H9 (cell line): Measurements from ENCODE around the gene ABHD14A. TPM values are rescaled to one million over a fixed set of nuclear protein-coding genes. Genes with fewer than 3 reads are reported as not detected.

Source experiments
- DNase-seq: peaks from one replicate; pipeline ENCODE4 v3.0.0-alpha.2; 2017
- H2AFZ ChIP-seq: one replicate; pipeline ENCODE4 v1.6.1; 2013; ENCODE audit warnings: mild to moderate bottlenecking, low read length, control low read depth, moderate library complexity
- H2AK5ac ChIP-seq: 2 replicates; pipeline ENCODE4 v1.6.1; 2013; ENCODE audit warnings: low read length, control low read depth, mixed read lengths; ENCODE audit not compliant: insufficient read length
- H2BK120ac ChIP-seq: one replicate; pipeline ENCODE4 v1.6.1; 2013; ENCODE audit warnings: low read depth, mild to moderate bottlenecking, low read length, control low read depth, inconsistent platforms; ENCODE audit not compliant: poor library complexity, severe bottlenecking
- H2BK12ac ChIP-seq: 2 replicates; pipeline ENCODE4 v1.6.1; 2013; ENCODE audit warnings: low read length, control low read depth, mixed read lengths, low read depth; ENCODE audit not compliant: insufficient read length
- H2BK15ac ChIP-seq: 2 replicates; pipeline ENCODE4 v1.6.1; 2013; ENCODE audit warnings: low read depth, low read length, control low read depth
- H2BK20ac ChIP-seq: one replicate; pipeline ENCODE4 v1.6.1; 2013; ENCODE audit warnings: low read depth, mild to moderate bottlenecking, low read length, control low read depth, inconsistent platforms; ENCODE audit not compliant: poor library complexity, severe bottlenecking
- H2BK5ac ChIP-seq: 2 replicates; pipeline ENCODE4 v1.6.1; 2013; ENCODE audit warnings: low read length, control low read depth, mixed read lengths; ENCODE audit not compliant: insufficient read length
- H3K14ac ChIP-seq: 2 replicates; pipeline ENCODE4 v1.6.1; 2013; ENCODE audit warnings: low read length, control low read depth; ENCODE audit not compliant: insufficient read depth
- H3K18ac ChIP-seq: 2 replicates; pipeline ENCODE4 v1.6.1; 2013; ENCODE audit warnings: low read depth, mild to moderate bottlenecking, mixed read lengths, low read length, control low read depth; ENCODE audit not compliant: insufficient read length
- H3K23ac ChIP-seq: 2 replicates; pipeline ENCODE4 v1.6.1; 2013; ENCODE audit warnings: low read length, control low read depth, mixed read lengths, low read depth; ENCODE audit not compliant: insufficient read length
- H3K23me2 ChIP-seq: 2 replicates; pipeline ENCODE4 v1.6.1; 2013; ENCODE audit warnings: low read depth, mild to moderate bottlenecking, mixed read lengths, low read length, control low read depth; ENCODE audit not compliant: insufficient read length, poor library complexity, severe bottlenecking
- H3K27ac ChIP-seq: 2 replicates; pipeline ENCODE4 v1.5.1; 2013; ENCODE audit warnings: low read length, control low read depth, mixed read lengths, low read depth; ENCODE audit not compliant: insufficient read length
- H3K27me3 ChIP-seq: 2 replicates; pipeline ENCODE4 v1.6.1; 2013; ENCODE audit warnings: low read length, control low read depth, inconsistent platforms; ENCODE audit not compliant: insufficient read depth
- H3K4ac ChIP-seq: 2 replicates; pipeline ENCODE4 v1.6.1; 2013; ENCODE audit warnings: low read depth, mild to moderate bottlenecking, control low read depth, inconsistent platforms, low read length, moderate library complexity
- H3K4me1 ChIP-seq: 2 replicates; pipeline ENCODE4 v1.6.1; 2013; ENCODE audit warnings: low read length, control low read depth, inconsistent platforms; ENCODE audit not compliant: insufficient read depth
- H3K4me2 ChIP-seq: 2 replicates; pipeline ENCODE4 v1.6.1; 2013; ENCODE audit warnings: low read length, control low read depth, mixed read lengths; ENCODE audit not compliant: insufficient read length, insufficient read depth
- H3K56ac ChIP-seq: 2 replicates; pipeline ENCODE4 v1.6.1; 2013; ENCODE audit warnings: low read depth, mild to moderate bottlenecking, mixed read lengths, low read length, control low read depth; ENCODE audit not compliant: insufficient read length
- H3K79me1 ChIP-seq: 2 replicates; pipeline ENCODE4 v1.6.1; 2013; ENCODE audit warnings: low read depth, mild to moderate bottlenecking, moderate library complexity, low read length, control low read depth, inconsistent platforms; ENCODE audit not compliant: insufficient read depth, poor library complexity, severe bottlenecking
- H3K79me2 ChIP-seq: 2 replicates; pipeline ENCODE4 v1.6.1; 2013; ENCODE audit warnings: low read length, control low read depth, inconsistent platforms; ENCODE audit not compliant: insufficient read depth
- H3K9ac ChIP-seq: 2 replicates; pipeline ENCODE4 v1.6.1; 2013; ENCODE audit warnings: low read length, control low read depth, mixed read lengths; ENCODE audit not compliant: insufficient read length; ENCODE audit errors: extremely low read depth
- H3K9me3 ChIP-seq: one replicate; pipeline ENCODE4 v1.6.1; 2013; ENCODE audit warnings: low read depth, low read length, inconsistent platforms; ENCODE audit not compliant: control insufficient read depth
- H3T11ph ChIP-seq: one replicate; pipeline ENCODE4 v1.6.1; 2013; ENCODE audit warnings: mild to moderate bottlenecking, low read length, control low read depth, inconsistent platforms
- H4K20me1 ChIP-seq: one replicate; pipeline ENCODE4 v1.6.1; 2013; ENCODE audit not compliant: control insufficient read depth, insufficient read length, insufficient read depth
- H4K5ac ChIP-seq: 2 replicates; pipeline ENCODE4 v1.6.1; 2013; ENCODE audit warnings: low read depth, mild to moderate bottlenecking, mixed read lengths, low read length, control low read depth; ENCODE audit not compliant: insufficient read length
- H4K8ac ChIP-seq: replicated peaks from 2 replicates; pipeline ENCODE4 v1.6.1; 2013; ENCODE audit warnings: low read length, control low read depth, mixed read lengths, low read depth; ENCODE audit not compliant: insufficient read length
- H4K91ac ChIP-seq: 2 replicates; pipeline ENCODE4 v1.6.1; 2013; ENCODE audit warnings: low read depth, mild to moderate bottlenecking, moderate library complexity, mixed read lengths, low read length, control low read depth; ENCODE audit not compliant: insufficient read length
- H3K27ac Mint-ChIP-seq, 3 experiments: 2 replicates in 2 of 3; 3 replicates in 1 of 3; pipeline ENCODE4 v1.8.0; 2020 to 2021; ENCODE audit warnings: mixed read lengths in 3 of 3, mild to moderate bottlenecking in 1 of 3, moderate library complexity in 1 of 3
- H3K27me3 Mint-ChIP-seq: 2 replicates; pipeline ENCODE4 v1.8.0; 2021; ENCODE audit warnings: low read depth, mild to moderate bottlenecking, moderate library complexity, mixed read lengths
- H3K36me3 Mint-ChIP-seq, 3 experiments: 2 replicates in 2 of 3; 3 replicates in 1 of 3; pipeline ENCODE4 v1.8.0; 2020 to 2021; ENCODE audit warnings: low read depth in 3 of 3, mixed read lengths in 3 of 3; ENCODE audit not compliant: insufficient read depth in 1 of 3
- H3K4me1 Mint-ChIP-seq, 2 experiments: 2 replicates each; pipeline ENCODE4 v1.8.0; 2020; ENCODE audit warnings: mixed read lengths in 2 of 2
- H3K4me3 Mint-ChIP-seq, 2 experiments: 2 replicates in 1 of 2; 3 replicates in 1 of 2; pipeline ENCODE4 v1.8.0; 2020 to 2021; ENCODE audit warnings: mild to moderate bottlenecking in 2 of 2, mixed read lengths in 2 of 2, moderate library complexity in 1 of 2
- H3K9me3 Mint-ChIP-seq, 2 experiments: 2 replicates in 1 of 2; 3 replicates in 1 of 2; pipeline ENCODE4 v1.8.0; 2020; ENCODE audit warnings: mild to moderate bottlenecking in 2 of 2, mixed read lengths in 2 of 2, moderate library complexity in 1 of 2
- WGBS: extraction: QIAGEN DNeasy Blood & Tissue Kit; methylation state at CpG from one replicate; pipeline ENCODE4 v1.1.7; 2013; ENCODE audit warnings: missing lambda C conversion rate, low lambda C conversion rate, mixed read lengths; ENCODE audit not compliant: insufficient read length; ENCODE audit errors: extremely low coverage; 5-methylcytosine and 5-hydroxymethylcytosine counted together
- total RNA-seq: library from RNA; stranded (reverse); gene quantifications from 2 replicates; pipeline ENCODE4 v1.2.1, GENCODE V29; 2021
- TF ChIP-seq, protein P1 (sequence below): fragments of 200-600 bp; sonication (generic); conservative IDR thresholded peaks from 3 replicates; pipeline ENCODE4 v1.8.0; 2021; ENCODE audit warnings: antibody characterized with exemption, mild to moderate bottlenecking

ABHD14A gene
- total RNA-seq, 1 experiment from 2014 or later: 3.1 TPM

DNA sequence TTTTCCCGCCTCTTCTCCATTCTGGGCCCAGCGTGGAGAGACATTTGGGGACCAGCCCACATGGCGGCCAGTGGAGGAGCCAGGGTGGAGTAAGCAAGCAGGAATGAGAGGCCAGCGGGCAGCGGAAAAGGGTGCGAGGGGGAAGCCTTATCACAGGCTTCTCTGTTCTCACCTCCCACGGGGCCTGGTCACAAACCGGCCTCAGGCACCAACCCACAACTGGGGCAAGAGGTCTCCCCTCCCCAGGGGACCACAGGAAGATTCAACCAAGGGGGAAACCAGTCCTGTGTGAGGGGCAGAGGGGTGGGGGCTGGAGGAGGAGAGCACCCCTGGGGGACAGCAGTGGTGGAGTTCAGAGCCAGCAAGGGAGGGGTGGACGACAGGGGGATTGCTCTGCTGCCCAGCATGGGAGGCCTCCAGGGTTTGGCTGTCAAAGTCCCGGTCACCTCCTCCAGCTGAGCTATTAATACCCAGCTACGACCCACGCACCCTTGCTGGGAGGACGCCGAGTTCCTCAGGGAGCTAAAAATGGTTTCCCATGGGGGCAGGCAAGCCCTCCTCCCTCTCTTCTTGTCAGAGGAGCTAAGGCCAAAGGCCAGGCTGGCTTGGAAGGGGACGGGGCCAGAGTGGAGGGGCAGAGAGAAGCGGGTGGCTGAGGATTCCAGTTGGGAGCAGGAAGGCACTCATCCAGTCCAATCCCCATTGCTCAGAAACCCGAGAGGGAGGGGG is 44.7 kb downstream of the ABHD14A start:
- H3K79me2 ChIP-seq: no peaks in the 10 kb centered on the region
- peaks cover 14 to 27% of the 10 kb centered on the region in 2 experiments for H3K4me1 Mint-ChIP-seq

More for the DNA sequence above, 44.7 kb downstream of the ABHD14A start:
- H3K27ac ChIP-seq: no peak overlapping the region
- H3K4me3 Mint-ChIP-seq: no peak overlapping the region
- H3K27me3 ChIP-seq: no peaks in the 10 kb centered on the region
- H3K27ac Mint-ChIP-seq: peak overlapping the region in 1 of 3 experiments; percentile 44; a peak in 2 of 7 replicates
- no peak overlapping the region for H3T11ph ChIP-seq
- H4K91ac ChIP-seq: no peak overlapping the region
- no peaks in the 10 kb centered on the region for H3K9me3 Mint-ChIP-seq
- H3K23ac ChIP-seq: no peak overlapping the region
- no peak overlapping the region for H4K8ac ChIP-seq
- H3K27me3 Mint-ChIP-seq: no peaks in the 10 kb centered on the region; the same call in 1 of the 2 replicates
- H2BK20ac ChIP-seq: no peak overlapping the region
- no peak overlapping the region for H2BK5ac ChIP-seq
- no peak overlapping the region for H2AK5ac ChIP-seq
- no peaks in the 10 kb centered on the region for H3K9me3 ChIP-seq
- H2BK120ac ChIP-seq: no peak overlapping the region
- no CpG with 5 or more reads among the region's 17 CpGs for WGBS
- no peak overlapping the region for H3K4me2 ChIP-seq
- H3K14ac ChIP-seq: no peak overlapping the region; the same call in 1 of the 2 replicates
- H3K18ac ChIP-seq: no peak overlapping the region
- peaks cover 5% of the 10 kb centered on the region for H4K20me1 ChIP-seq
- H3K36me3 Mint-ChIP-seq: no peaks in the 10 kb centered on the region
- H4K5ac ChIP-seq: no peak overlapping the region
- DNase-seq: no peak
- H3K9ac ChIP-seq: no peak overlapping the region
- peaks cover 4% of the 10 kb centered on the region; the same call in 1 of the 2 replicates for H3K4me1 ChIP-seq
- no peak overlapping the region for H2BK15ac ChIP-seq
- H3K23me2 ChIP-seq: no peaks in the 10 kb centered on the region
- H3K79me1 ChIP-seq: no peaks in the 10 kb centered on the region
- TF ChIP-seq, protein P1, sequence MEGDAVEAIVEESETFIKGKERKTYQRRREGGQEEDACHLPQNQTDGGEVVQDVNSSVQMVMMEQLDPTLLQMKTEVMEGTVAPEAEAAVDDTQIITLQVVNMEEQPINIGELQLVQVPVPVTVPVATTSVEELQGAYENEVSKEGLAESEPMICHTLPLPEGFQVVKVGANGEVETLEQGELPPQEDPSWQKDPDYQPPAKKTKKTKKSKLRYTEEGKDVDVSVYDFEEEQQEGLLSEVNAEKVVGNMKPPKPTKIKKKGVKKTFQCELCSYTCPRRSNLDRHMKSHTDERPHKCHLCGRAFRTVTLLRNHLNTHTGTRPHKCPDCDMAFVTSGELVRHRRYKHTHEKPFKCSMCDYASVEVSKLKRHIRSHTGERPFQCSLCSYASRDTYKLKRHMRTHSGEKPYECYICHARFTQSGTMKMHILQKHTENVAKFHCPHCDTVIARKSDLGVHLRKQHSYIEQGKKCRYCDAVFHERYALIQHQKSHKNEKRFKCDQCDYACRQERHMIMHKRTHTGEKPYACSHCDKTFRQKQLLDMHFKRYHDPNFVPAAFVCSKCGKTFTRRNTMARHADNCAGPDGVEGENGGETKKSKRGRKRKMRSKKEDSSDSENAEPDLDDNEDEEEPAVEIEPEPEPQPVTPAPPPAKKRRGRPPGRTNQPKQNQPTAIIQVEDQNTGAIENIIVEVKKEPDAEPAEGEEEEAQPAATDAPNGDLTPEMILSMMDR: no peak
- H2BK12ac ChIP-seq: no peak overlapping the region
- H3K4ac ChIP-seq: no peak overlapping the region
- no peak overlapping the region for H3K56ac ChIP-seq
- H2AFZ ChIP-seq: no peak overlapping the region
